ENCODE data around the gene DAND5. TPM values are rescaled to one million over a fixed set of nuclear protein-coding genes. Genes with fewer than 3 reads are reported as not detected.

DAND5 gene
- total and polyA plus RNA-seq, 2 of the 13 experiments (the other 11 are each of a cell fraction or from before 2014, with no cell fraction given) = 0.04 TPM; not detected in 1

DNA sequence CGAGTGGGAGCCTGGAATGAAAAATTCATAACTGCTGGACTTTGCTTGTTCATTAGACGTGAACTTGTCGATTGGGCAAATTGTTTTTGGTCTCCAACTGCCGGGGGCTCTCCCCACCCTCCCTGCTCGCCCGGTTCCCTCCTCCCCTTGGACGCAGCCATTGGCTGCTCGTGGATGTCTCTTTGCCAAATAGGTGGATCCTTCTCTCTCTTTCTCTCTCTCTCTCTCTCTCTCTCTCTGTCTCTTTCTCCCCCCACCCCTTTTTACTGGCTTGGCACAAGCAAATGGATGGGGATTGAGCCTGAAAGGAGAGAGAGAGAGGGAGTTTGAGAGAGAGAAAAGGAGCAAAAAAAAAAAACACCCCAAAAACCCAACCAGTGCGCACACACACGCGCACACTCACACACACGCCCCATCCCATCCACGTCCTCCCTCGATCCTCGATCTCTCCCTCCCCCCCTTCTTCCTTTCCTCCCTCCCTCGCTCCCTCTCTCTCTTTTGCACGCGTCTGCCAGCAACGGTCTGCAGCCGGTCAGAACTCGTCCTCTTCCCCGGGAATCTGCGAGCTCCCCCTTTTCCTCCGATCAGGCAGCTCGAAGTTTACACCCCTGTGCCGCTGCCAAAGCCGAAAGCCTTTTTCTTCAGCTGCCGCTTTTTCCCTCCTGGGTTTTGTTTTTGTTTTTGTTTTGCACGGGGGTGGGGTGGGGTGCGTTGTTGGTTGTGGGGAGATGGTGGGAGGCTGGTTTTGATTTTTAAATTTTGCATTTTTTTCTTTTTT, 53.7 kb downstream of the DAND5 start (continued):
- TF ChIP-seq, protein P1, sequence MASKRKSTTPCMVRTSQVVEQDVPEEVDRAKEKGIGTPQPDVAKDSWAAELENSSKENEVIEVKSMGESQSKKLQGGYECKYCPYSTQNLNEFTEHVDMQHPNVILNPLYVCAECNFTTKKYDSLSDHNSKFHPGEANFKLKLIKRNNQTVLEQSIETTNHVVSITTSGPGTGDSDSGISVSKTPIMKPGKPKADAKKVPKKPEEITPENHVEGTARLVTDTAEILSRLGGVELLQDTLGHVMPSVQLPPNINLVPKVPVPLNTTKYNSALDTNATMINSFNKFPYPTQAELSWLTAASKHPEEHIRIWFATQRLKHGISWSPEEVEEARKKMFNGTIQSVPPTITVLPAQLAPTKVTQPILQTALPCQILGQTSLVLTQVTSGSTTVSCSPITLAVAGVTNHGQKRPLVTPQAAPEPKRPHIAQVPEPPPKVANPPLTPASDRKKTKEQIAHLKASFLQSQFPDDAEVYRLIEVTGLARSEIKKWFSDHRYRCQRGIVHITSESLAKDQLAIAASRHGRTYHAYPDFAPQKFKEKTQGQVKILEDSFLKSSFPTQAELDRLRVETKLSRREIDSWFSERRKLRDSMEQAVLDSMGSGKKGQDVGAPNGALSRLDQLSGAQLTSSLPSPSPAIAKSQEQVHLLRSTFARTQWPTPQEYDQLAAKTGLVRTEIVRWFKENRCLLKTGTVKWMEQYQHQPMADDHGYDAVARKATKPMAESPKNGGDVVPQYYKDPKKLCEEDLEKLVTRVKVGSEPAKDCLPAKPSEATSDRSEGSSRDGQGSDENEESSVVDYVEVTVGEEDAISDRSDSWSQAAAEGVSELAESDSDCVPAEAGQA (IDR thresholded peaks at IDR 0.05; ENCODE audit: low read depth) = 0 out of 2 replicates have a peak, but pooled peaks have one; percentile 57
- TF ChIP-seq, protein P1 (CRISPR knock-in tag; IDR thresholded peaks at IDR 0.05; ENCODE audit: borderline replicate concordance) = no peak
- TF ChIP-seq, protein P2, sequence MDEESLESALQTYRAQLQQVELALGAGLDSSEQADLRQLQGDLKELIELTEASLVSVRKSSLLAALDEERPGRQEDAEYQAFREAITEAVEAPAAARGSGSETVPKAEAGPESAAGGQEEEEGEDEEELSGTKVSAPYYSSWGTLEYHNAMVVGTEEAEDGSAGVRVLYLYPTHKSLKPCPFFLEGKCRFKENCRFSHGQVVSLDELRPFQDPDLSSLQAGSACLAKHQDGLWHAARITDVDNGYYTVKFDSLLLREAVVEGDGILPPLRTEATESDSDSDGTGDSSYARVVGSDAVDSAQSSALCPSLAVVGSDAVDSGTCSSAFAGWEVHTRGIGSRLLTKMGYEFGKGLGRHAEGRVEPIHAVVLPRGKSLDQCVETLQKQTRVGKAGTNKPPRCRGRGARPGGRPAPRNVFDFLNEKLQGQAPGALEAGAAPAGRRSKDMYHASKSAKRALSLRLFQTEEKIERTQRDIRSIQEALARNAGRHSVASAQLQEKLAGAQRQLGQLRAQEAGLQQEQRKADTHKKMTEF (CRISPR knock-in tag; IDR thresholded peaks at IDR 0.05) = peak; percentile 38; the same call in 1 of the 2 replicates
- TF ChIP-seq ZNF841 (CRISPR knock-in tag; IDR thresholded peaks at IDR 0.05; ENCODE audit: borderline replicate concordance) (no peak), ZNF614 (CRISPR knock-in tag; IDR thresholded peaks at IDR 0.05; ENCODE audit: borderline replicate concordance) (peak; percentile 17; the same call in 1 of the 2 replicates), FOXC1 (CRISPR knock-in tag; IDR thresholded peaks at IDR 0.05; ENCODE audit: borderline replicate concordance) (0 out of 2 replicates have a peak, but pooled peaks have one; percentile 40), KDM5B (CRISPR knock-in tag; IDR thresholded peaks at IDR 0.05; ENCODE audit: borderline replicate concordance) (peak; percentile 30; the same call in 1 of the 2 replicates), CEBPG (CRISPR knock-in tag; IDR thresholded peaks at IDR 0.05) (0 out of 2 replicates have a peak, but pooled peaks have one; percentile 11), NCOA2 (CRISPR knock-in tag; IDR thresholded peaks at IDR 0.05) (0 out of 2 replicates have a peak, but pooled peaks have one; percentile 9), SCMH1 (CRISPR knock-in tag; IDR thresholded peaks at IDR 0.05; ENCODE audit: borderline replicate concordance) (no peak)
- TF ChIP-seq, protein P3, sequence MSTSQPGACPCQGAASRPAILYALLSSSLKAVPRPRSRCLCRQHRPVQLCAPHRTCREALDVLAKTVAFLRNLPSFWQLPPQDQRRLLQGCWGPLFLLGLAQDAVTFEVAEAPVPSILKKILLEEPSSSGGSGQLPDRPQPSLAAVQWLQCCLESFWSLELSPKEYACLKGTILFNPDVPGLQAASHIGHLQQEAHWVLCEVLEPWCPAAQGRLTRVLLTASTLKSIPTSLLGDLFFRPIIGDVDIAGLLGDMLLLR (CRISPR knock-in tag; IDR thresholded peaks at IDR 0.05) = no peak
- TF ChIP-seq, protein P4, sequence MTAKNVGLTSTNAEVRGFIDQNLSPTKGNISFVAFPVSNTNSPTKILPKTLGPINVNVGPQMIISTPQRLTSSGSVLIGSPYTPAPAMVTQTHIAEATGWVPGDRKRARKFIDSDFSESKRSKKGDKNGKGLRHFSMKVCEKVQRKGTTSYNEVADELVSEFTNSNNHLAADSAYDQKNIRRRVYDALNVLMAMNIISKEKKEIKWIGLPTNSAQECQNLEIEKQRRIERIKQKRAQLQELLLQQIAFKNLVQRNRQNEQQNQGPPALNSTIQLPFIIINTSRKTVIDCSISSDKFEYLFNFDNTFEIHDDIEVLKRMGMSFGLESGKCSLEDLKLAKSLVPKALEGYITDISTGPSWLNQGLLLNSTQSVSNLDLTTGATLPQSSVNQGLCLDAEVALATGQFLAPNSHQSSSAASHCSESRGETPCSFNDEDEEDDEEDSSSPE (CRISPR knock-in tag; IDR thresholded peaks at IDR 0.05) = peak; percentile 46

All from HepG2 (cell line).